Breast epithelium (tissue), 4 donors: Measurements from ENCODE around the gene CNGA2. TPM values are rescaled to one million over a fixed set of nuclear protein-coding genes. Genes with fewer than 3 reads are reported as not detected.

Experiments
- DNase-seq, 2 donors: peaks; one replicate each; pipeline ENCODE4 v3.0.0-alpha.2; 2019; ENCODE audit warnings: low spot score in 2 of 2
- H3K27ac ChIP-seq, 2 donors: fragments of 200-600 bp; sonication (generic) in 1 of 2; one replicate each; pipeline ENCODE4 v1.5.1; 2016 to 2019; ENCODE audit warnings: mild to moderate bottlenecking in 1 of 2
- H3K27me3 ChIP-seq, 2 donors: fragments of 200-600 bp; sonication (generic) in 1 of 2; one replicate each; pipeline versions ENCODE4 v1.5.1 to v1.6.0; 2017 to 2019; ENCODE audit warnings: control low read depth in 1 of 2, mild to moderate bottlenecking in 1 of 2
- H3K36me3 ChIP-seq: fragments of 200-600 bp; one replicate; pipeline ENCODE4 v1.5.1; 2019
- H3K4me1 ChIP-seq, 2 donors: fragments of 200-600 bp; sonication (generic); one replicate each; pipeline ENCODE4 v1.5.1; 2016 to 2019; ENCODE audit warnings: control low read depth in 1 of 2
- H3K4me3 ChIP-seq, 3 donors: fragments of 200-600 bp; sonication (generic); 1 replicate in 2 of 3; 2 replicates in 1 of 3; pipeline ENCODE4 v1.5.1; 2016 to 2019; ENCODE audit warnings: mild to moderate bottlenecking in 3 of 3, moderate library complexity in 2 of 3
- H3K9me3 ChIP-seq, 2 donors: fragments of 200-600 bp; sonication (generic) in 1 of 2; one replicate each; pipeline ENCODE4 v1.5.1; 2016 to 2019; ENCODE audit warnings: control low read depth in 1 of 2
- POLR2A ChIP-seq: fragments of 450-650 bp; IDR thresholded peaks from one replicate; pipeline ENCODE4 v1.6.1; 2016; ENCODE audit warnings: antibody characterized with exemption, mild to moderate bottlenecking, moderate library complexity
- POLR2AphosphoS5 ChIP-seq, 3 donors: sonication (generic); formaldehyde crosslinking; IDR thresholded peaks; one replicate each; pipeline ENCODE4 v1.6.1; 2017; ENCODE audit warnings: antibody characterized with exemption in 3 of 3
- intact Hi-C: fragments of 100-400 bp; cut with DNase I; formaldehyde crosslinking; loops from one replicate; pipeline ENCODE4 v1.15.1; 2023; ENCODE audit warnings: low total_unique reads
- total RNA-seq, 3 donors: library from RNA; depleted of rRNA; stranded (reverse); fragments of >200 nt; gene quantifications; one replicate each; pipeline ENCODE4 v1.1.0, GENCODE V29; 2016
- TF ChIP-seq, protein P1 (sequence below), 3 donors: fragments of 450-650 bp; IDR thresholded peaks; one replicate each; pipeline ENCODE4 v1.5.1; 2016 to 2017; ENCODE audit warnings: antibody characterized with exemption in 3 of 3, mild to moderate bottlenecking in 3 of 3, moderate library complexity in 3 of 3

CNGA2 gene
- total RNA-seq, 3 donors from 2014 or later = not detected

DNA sequence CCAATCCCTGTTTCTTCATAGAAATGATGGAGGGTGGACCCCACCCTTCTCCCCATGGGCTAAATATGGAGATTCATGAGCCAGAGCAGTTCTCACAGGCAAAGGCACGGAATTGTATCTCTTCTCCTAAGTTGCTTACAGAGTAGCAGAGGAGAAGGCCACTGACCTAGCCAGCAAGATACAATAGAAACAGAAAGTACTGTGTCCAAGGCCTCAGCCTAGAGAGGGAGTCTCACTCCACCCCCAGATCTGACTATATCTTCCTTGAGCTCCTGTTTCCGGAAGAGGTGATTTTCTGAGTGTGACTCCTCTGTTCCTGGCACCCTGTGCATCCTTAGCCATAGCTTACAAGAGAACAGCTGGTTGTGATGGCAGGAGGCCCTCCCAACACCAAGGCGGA is 18.8 kb upstream of the CNGA2 start, which contains the start of gene FATE1:
TSS of gene FATE1 (plus strand) at position 284 of the 400 bp plus-strand sequence. CDS start at position 369, 85 bp downstream.
- Histone ChIP-seq H3K27ac (no peak within 1 kb of the TSS), H3K4me3 (no peak within 1 kb of the TSS), H3K9me3 (no peaks in the 10 kb centered on the region), H3K27me3 (peaks cover 0 to 38% of the 10 kb centered on the region in 2 donors), H3K36me3 (no peaks in the 10 kb centered on the region), H3K4me1 (no peaks in the 10 kb centered on the region)
- no peak for TF ChIP-seq POLR2AphosphoS5 (IDR thresholded peaks at IDR 0.05)
- TF ChIP-seq POLR2A = no peak
- TF ChIP-seq, protein P1, sequence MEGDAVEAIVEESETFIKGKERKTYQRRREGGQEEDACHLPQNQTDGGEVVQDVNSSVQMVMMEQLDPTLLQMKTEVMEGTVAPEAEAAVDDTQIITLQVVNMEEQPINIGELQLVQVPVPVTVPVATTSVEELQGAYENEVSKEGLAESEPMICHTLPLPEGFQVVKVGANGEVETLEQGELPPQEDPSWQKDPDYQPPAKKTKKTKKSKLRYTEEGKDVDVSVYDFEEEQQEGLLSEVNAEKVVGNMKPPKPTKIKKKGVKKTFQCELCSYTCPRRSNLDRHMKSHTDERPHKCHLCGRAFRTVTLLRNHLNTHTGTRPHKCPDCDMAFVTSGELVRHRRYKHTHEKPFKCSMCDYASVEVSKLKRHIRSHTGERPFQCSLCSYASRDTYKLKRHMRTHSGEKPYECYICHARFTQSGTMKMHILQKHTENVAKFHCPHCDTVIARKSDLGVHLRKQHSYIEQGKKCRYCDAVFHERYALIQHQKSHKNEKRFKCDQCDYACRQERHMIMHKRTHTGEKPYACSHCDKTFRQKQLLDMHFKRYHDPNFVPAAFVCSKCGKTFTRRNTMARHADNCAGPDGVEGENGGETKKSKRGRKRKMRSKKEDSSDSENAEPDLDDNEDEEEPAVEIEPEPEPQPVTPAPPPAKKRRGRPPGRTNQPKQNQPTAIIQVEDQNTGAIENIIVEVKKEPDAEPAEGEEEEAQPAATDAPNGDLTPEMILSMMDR (IDR thresholded peaks at IDR 0.05) = no peak
- intact Hi-C loops = no loop called here
- no peak for DNase-seq

DNA sequence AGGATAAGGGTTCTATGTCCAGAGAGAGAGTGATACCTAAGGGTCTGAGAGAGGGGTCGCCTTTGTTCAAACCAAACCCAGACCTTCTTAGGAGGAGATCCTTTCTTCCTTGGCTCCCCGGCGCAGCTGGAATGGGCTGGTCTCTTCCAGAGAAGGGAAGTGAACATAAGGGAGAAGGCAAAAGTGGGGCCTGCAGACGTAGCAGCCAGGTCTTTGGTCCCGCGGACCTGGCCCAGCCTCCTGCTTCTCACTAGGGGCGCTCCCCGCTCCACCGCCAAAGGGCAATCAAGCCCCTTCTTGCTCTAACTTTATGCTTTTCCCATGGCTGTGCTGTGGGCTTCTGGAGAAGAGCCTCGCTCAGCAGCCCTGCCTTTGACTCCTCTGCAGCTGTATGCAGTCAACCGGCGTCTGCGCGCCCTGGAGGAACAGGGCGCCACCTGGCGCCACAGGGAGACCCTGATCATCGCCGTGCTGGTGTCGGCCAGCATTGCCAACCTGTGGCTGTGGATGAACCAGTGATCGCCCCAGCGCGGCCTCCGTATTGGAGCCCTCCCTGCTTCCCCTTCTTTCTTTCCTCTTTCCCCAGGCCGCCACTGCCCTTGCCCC is 12.2 kb upstream of the CNGA2 start:
- intact Hi-C loops = no loop called here
- Histone ChIP-seq H3K27ac (no peak overlapping the region), H3K9me3 (no peaks in the 10 kb centered on the region), H3K4me3 (no peak overlapping the region), H3K36me3 (no peaks in the 10 kb centered on the region), H3K4me1 (no peaks in the 10 kb centered on the region), H3K27me3 (peaks cover 0 to 48% of the 10 kb centered on the region in 2 donors)
- no peak for DNase-seq
- TF ChIP-seq POLR2AphosphoS5 (IDR thresholded peaks at IDR 0.05) (no peak), POLR2A (no peak)
- TF ChIP-seq, protein P1 (IDR thresholded peaks at IDR 0.05) = no peak

DNA sequence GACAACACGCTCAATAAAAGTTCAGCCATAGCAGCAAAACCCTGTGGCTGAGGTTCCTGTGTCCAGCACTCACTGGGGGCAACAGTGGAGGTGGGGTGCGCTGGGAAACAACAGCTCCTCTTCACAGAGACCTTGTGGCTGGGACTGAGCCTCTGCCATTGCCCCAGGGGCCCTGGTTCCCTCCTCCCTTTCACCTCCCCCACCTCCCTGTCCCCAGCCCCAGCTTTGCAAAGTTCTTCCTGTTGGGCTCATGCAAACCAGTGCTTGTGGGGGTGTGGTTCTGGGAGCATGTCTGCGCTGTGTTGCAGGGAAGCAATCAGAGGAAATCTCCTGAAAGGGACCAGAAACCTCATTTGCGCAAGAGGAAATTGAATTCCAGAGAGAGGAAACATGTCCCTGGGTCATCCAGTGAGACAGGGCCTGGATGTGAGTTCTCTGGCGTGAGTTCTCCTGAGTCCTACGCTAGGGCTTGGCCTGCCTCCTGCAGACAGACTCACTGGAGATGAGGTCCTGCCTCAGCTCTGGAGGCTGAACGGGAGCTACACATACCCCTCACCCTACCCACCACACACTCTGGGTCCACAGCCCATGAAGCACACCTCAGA is 11.3 kb upstream of the CNGA2 start:
- DNase-seq = no peak
- Histone ChIP-seq H3K4me3 (no peak overlapping the region), H3K9me3 (no peaks in the 10 kb centered on the region), H3K27ac (no peak overlapping the region), H3K27me3 (peaks cover 0 to 53% of the 10 kb centered on the region in 2 donors), H3K4me1 (no peaks in the 10 kb centered on the region), H3K36me3 (no peaks in the 10 kb centered on the region)
- TF ChIP-seq POLR2A (no peak), POLR2AphosphoS5 (IDR thresholded peaks at IDR 0.05) (no peak)
- TF ChIP-seq, protein P1 (IDR thresholded peaks at IDR 0.05) = no peak
- intact Hi-C loops = no loop called here

DNA sequence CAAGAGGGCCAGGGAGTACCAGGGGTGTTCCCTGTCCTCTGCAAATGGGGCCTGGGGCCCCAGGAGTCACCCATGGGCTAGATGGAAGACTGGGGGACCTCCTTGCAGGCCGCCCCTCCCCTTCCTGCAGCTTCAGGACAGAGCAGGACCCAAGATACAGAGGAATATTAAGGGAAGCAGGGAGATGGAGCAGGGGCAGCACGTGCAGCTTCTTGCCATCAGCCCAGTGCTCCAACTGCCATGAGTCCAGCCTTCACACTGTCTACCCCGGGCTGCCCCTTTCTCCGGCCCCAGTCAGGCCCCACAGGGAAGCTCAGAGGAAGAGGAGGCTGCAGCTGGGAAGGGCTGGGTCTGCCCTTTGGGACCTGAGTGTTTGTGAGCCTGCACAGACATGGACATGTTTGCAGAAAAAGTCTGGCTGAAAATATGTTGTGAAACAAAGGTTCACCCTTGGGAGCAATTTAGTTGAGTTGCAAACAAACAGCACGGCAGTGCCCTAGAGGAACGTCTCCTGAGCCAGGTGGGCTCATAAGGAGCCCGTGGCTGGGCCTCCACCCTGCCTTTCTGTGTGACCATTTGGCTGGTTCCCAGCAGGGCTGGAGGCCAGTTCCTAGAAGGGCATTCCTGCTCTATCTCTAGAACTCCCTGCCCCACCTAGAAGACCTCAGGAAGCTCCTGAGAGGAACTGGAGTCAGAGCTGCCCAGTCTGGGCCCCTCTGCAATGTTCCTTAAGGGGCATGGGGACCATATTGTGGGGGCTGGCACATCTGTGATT is 9.8 kb upstream of the CNGA2 start:
- H3K4me3 ChIP-seq = no peak overlapping the region
- H3K9me3 ChIP-seq = no peaks in the 10 kb centered on the region
- intact Hi-C loops = no loop called here
- DNase-seq = peak in 1 of 2 donors; percentile 54
- H3K27ac ChIP-seq = no peak overlapping the region
- TF ChIP-seq, protein P1 (IDR thresholded peaks at IDR 0.05) = no peak
- no peak for TF ChIP-seq POLR2A
- no peak for TF ChIP-seq POLR2AphosphoS5 (IDR thresholded peaks at IDR 0.05)
- H3K4me1 ChIP-seq = no peaks in the 10 kb centered on the region
- H3K36me3 ChIP-seq = no peaks in the 10 kb centered on the region
- H3K27me3 ChIP-seq = peaks cover 0 to 60% of the 10 kb centered on the region in 2 donors

DNA sequence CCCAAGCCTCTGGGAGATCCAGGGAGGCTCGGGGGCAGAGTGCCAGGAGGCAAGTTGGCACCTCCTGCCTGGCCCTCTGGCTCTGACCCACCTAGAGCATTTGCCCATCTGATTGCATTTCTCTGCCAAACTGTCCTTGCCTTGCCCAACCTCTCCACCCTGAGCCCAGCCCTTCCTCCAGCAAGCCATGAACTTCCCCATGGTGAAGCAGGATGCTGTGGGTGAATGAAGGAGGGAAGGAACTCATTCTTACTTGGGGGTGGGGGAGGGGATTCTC is 9.3 kb upstream of the CNGA2 start:
- H3K36me3 ChIP-seq = no peaks in the 10 kb centered on the region
- no peak for TF ChIP-seq POLR2AphosphoS5 (IDR thresholded peaks at IDR 0.05)
- TF ChIP-seq, protein P1 (IDR thresholded peaks at IDR 0.05) = no peak
- TF ChIP-seq POLR2A = no peak
- intact Hi-C loops = no loop called here
- H3K9me3 ChIP-seq = no peaks in the 10 kb centered on the region
- H3K4me3 ChIP-seq = no peak overlapping the region
- no peaks in the 10 kb centered on the region for H3K4me1 ChIP-seq
- H3K27ac ChIP-seq = no peak overlapping the region
- DNase-seq = no peak
- peaks cover 0 to 60% of the 10 kb centered on the region in 2 donors for H3K27me3 ChIP-seq
